Brain pericyte (primary cell): ENCODE data around the gene CLEC16A.
"Not testable (repeated sequence)": the region's sequence is repeated elsewhere in the genome, so short reads cannot be mapped to it uniquely, and the experiment has no call there.

ENCODE experiments used
- DNase-seq: peaks from one replicate; pipeline ENCODE4 v3.0.0-alpha.2; 2012; ENCODE audit warnings: low read depth, low spot score

CLEC16A gene

GRCh38 chr16:10939649-10940234 lies 4.6 kb upstream of the CLEC16A start:
- DNase-seq: no peak

GRCh38 chr16:10940501-10941079 lies 3.8 kb upstream of the CLEC16A start:
- DNase-seq: no peak

- no peak for DNase-seq
Measured at GRCh38 chr16:10941127-10941933, 3.0 kb upstream of the CLEC16A start.

GRCh38 chr16:10941935-10942351 lies 2.4 kb upstream of the CLEC16A start:
- not testable (repeated sequence) for DNase-seq

- DNase-seq: peak; percentile 47
Measured at GRCh38 chr16:10942352-10943063, 1.9 kb upstream of the CLEC16A start, which contains the start of gene DEXI. DEXI (minus strand) TSS chr16:10942468; CDS start chr16:10942005, 463 bp downstream.

- DNase-seq: no peak
Measured at GRCh38 chr16:10943064-10943353, 1.4 kb upstream of the CLEC16A start.

GRCh38 chr16:10945065-10945787 lies 862 bp downstream of the CLEC16A start:
- no peak for DNase-seq

GRCh38 chr16:10946308-10946707 lies 1.9 kb downstream of the CLEC16A start:
- DNase-seq: no peak

GRCh38 chr16:10947211-10947787 lies 2.9 kb downstream of the CLEC16A start:
- DNase-seq: no peak

GRCh38 chr16:10949424-10949970 lies 5.1 kb downstream of the CLEC16A start:
- DNase-seq: no peak

- no peak for DNase-seq
Measured at GRCh38 chr16:10950393-10950792, 6.0 kb downstream of the CLEC16A start.

- DNase-seq: no peak
Measured at GRCh38 chr16:10951026-10951425, 6.7 kb downstream of the CLEC16A start.

- no peak for DNase-seq
Measured at GRCh38 chr16:10954903-10955302, 10.5 kb downstream of the CLEC16A start.

GRCh38 chr16:10957771-10958482 lies 13.6 kb downstream of the CLEC16A start:
- no peak for DNase-seq

- no peak for DNase-seq
Measured at GRCh38 chr16:10959161-10959560, 14.8 kb downstream of the CLEC16A start.

- DNase-seq: no peak
Measured at GRCh38 chr16:10961231-10961630, 16.9 kb downstream of the CLEC16A start.

GRCh38 chr16:10964039-10964890 lies 19.9 kb downstream of the CLEC16A start:
- DNase-seq: peak; percentile 32

- DNase-seq: no peak
Measured at GRCh38 chr16:10964891-10965326, 20.5 kb downstream of the CLEC16A start.

- no peak for DNase-seq
Measured at GRCh38 chr16:10965440-10966061, 21.2 kb downstream of the CLEC16A start.
